HG02642 (cell line): ENCODE measurements around the gene CCDC88C.
"Not testable (repeated sequence)": the region's sequence is repeated elsewhere in the genome, so short reads cannot be mapped to it uniquely, and the experiment has no call there.

Source experiments
- ATAC-seq: cut with Tn5 transposase; IDR thresholded peaks from one replicate; pipeline ENCODE4 v1.9.1; 2021; ENCODE audit warnings: mild to moderate bottlenecking; ENCODE audit not compliant: unreplicated experiment, poor library complexity

Gene CCDC88C

GRCh38 chr14:91234791-91235114, 182.9 kb downstream of the CCDC88C start:
- ATAC-seq = no peak

- ATAC-seq = no peak
Measured at GRCh38 chr14:91233936-91234790, 183.5 kb downstream of the CCDC88C start.

GRCh38 chr14:91232603-91233002, 185.0 kb downstream of the CCDC88C start:
- no peak for ATAC-seq

DNA sequence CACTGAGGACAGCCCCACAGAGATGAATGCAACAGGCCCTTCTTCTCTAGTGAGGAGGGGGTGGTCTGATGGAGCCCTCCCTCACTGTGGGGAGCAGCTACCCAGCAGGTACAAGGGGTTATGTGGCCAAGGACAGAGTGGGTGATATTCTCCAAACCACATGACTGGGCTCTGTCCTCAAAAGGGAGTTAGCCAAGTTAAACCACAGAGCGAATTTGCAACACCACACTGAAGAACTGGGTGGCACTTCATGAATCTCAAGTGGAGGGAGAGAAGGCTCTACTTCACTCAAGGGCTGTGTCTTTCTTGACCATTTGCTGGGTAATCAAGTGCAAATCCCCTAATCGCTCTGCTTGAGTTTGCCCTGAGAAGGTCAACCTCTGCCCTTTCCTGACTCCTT, 185.6 kb downstream of the CCDC88C start:
- ATAC-seq = no peak

DNA sequence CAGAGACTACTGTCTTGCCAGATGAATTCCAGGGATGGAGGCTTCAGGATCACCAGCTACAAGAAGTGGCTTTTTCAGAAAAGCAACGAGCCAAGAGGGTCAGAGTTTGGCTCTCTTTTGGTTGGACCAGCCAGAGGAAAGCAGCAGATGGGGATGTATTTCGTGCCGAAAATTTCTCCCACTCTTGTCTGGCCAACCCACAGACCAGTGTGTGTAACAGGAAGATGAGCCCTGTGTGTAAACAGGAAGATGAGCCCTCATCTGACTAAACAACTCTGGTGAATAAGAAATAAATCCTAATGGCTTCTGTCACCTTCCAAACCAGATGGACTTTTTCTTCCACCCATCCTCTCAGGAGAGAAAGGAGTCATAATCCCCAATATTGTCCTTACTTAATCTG, 186.2 kb downstream of the CCDC88C start:
- no peak for ATAC-seq

- no peak for ATAC-seq
Measured at GRCh38 chr14:91230397-91231035, 187.1 kb downstream of the CCDC88C start.

- peak; percentile 69 for ATAC-seq
Measured at GRCh38 chr14:91229743-91230200, 187.8 kb downstream of the CCDC88C start.

- no peak for ATAC-seq
Measured at GRCh38 chr14:91229005-91229382, 188.6 kb downstream of the CCDC88C start.

GRCh38 chr14:91228112-91229004, 189.3 kb downstream of the CCDC88C start:
- peak; percentile 89 for ATAC-seq

GRCh38 chr14:91227183-91227628, 190.4 kb downstream of the CCDC88C start:
- ATAC-seq = no peak

DNA sequence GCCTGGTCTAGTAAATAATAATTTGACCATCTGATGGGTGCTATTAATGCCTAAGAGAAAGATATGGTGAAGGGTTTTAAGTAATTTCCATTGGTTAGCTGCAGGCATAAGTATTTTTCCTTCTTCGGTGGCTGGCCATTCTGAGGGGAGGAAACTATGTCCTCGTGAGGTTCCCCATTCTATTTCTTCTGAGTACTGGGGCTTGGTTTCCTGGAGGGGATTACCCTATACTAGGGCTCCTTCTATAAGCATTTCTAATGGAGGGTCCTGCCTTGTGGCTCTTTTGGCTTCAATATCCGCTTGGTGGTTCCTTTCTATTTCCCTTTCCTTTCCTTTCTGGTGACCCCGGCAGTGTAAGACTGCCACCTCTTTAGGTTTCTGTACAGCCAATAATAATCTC, 191.3 kb downstream of the CCDC88C start:
- not testable (repeated sequence) for ATAC-seq

DNA sequence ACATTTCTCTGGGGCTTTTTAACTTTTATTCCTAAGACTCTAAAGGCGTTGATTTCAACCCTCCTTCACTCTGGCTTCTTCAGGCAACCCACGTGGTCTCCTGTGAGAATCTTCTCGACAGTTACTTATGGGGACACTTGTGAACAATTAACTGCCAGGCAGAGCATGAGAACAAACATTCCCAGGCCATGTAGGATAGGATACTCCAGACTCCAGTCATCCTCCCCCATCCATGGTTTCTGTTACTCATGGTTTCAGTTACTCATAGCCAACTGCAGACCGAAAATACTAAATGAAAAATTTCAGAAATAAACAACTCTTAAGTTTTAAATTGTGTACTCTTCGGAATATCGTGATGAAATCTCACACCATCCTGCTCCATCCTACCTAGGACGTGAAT, 192.6 kb downstream of the CCDC88C start:
- no peak for ATAC-seq

DNA sequence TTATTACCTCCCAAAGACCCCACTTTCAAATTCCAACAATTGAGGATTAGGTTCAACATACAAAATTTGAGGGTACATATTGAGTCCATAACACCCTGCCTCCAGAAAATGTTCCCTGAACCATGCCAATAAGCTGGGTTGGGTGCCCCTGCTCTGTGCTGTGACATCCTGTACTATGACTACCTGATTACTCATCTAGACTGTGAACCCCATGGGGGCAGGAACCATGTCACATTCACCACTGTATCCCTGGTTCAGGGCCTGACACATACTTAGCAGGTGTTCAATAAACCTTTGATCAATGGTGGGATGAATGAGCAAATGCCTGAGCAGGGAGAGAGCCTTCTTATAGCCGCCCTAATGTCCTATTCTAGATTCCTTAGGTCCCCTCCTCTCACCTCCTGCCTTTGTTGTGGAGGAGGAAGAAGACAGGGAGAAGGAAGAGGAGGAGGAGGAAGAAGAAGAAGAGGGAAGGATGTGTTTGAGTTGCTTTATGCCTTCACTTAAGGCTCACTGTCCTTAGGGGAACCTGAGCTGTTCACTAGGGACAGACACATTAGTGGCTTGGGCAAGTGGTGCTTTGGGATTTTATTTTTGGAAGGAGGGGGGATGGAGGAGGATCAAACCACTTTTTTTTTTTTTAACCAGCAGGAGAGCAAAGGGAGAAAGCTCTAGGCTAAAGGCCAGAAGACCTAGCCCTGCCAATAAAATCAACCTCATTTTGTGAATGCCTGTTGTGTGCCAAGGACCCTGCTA, 194.4 kb downstream of the CCDC88C start:
- no peak for ATAC-seq
